Measurements from ENCODE around the gene LTBP2.

LTBP2 gene

DNA sequence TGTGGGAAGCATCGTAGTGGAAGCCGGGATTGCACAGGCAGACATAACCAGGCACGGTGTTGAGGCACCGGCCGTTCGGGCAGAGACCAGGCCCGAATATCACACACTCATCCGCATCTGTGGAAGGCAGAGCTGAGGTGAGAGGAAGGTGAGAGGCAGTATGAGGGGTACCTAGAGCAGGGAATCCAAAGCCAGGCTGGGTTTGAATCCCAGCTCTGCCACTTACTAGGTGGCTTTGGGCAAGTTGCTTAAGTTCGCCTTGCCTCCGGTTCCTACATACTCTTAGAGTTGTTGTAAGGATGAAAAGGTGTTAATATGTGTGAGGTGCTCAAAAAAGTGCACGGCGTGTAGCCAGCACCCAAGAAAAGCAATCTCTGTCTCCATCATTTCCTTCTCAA, 108.1 kb downstream of the LTBP2 start:
- no peak for DNase-seq

- DNase-seq, result no peak
These were observed 108.6 kb downstream of the LTBP2 start for GRCh38 chr14:74503291-74503937.

- DNase-seq, result no peak
These were observed 109.6 kb downstream of the LTBP2 start for GRCh38 chr14:74502236-74503019.

DNA sequence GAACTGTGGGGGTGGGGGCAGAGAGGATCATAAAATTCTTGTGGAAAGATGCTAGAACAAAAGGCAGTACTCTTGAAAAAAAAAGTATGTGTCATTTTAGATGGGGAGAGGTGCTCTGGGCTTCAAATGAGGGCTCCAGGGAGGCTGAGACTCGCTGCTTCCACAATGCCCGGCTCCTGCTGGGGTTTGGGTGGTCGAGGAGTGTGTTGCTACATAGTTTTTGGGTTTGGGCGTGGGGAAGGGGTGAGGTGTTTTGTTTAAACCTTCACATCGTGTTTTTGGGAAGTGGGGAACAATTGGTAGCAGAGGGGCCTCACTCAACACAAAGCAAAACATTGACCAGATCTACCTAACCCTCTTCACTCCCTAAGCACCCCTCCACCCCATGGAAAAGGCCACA, 110.3 kb downstream of the LTBP2 start:
- no peak for DNase-seq

- DNase-seq, result no peak
These were observed 110.9 kb downstream of the LTBP2 start for GRCh38 chr14:74501135-74501614.

- DNase-seq, result no peak
These were observed 111.5 kb downstream of the LTBP2 start for GRCh38 chr14:74500417-74501134.

DNA sequence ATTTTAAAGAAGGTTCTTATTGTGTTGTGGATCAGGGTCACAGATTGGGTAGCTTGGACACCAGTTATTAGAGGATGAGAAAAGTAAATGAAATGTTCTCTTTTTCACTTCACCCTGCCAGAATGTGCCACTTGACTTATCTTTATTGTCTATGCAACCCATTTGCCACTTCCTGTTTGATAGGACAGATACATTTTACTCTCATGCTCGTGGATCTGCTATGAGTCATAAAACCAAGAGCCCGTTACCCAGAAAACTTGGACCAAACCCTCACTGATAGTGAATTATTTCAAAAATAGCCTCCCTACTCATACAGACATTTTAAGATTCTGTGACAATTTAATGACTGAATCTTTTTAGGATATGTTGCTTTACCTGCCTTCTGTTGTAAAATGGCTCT, 116.7 kb downstream of the LTBP2 start:
- DNase-seq, result no peak

- DNase-seq, result peak; percentile 100
These were observed 118.4 kb downstream of the LTBP2 start, which contains the start of gene ISCA2 for GRCh38 chr14:74493343-74494261. ISCA2 (plus strand) TSS chr14:74493765; CDS start chr14:74493775, 10 bp downstream.

- no peak for DNase-seq
These were observed 119.2 kb downstream of the LTBP2 start, which contains the start of gene NPC2 for GRCh38 chr14:74492776-74493342. NPC2 (minus strand) TSS chr14:74493305; CDS start chr14:74493274, 31 bp downstream.

- no peak for DNase-seq
These were observed 119.9 kb downstream of the LTBP2 start for GRCh38 chr14:74491956-74492775.

DNA sequence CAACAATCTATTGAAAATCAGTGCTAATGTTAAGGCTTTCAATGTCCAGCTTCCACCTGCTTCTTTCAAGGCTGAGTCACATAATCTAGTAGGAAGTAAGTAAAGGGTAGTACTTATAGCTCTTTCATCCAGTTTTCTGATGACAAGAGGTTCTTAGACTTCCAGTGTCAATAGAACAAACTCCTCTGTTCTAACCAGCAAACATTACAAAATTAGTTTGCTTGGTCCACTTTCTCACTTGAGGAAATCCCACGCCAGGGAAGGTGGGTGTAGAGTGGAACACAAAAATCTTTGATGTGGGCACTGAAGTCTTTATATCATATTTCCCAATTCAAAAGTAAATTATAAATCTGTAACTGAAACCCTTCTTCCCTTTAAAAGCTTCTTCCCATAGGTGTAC, 121.6 kb downstream of the LTBP2 start:
- no peak for DNase-seq

DNA sequence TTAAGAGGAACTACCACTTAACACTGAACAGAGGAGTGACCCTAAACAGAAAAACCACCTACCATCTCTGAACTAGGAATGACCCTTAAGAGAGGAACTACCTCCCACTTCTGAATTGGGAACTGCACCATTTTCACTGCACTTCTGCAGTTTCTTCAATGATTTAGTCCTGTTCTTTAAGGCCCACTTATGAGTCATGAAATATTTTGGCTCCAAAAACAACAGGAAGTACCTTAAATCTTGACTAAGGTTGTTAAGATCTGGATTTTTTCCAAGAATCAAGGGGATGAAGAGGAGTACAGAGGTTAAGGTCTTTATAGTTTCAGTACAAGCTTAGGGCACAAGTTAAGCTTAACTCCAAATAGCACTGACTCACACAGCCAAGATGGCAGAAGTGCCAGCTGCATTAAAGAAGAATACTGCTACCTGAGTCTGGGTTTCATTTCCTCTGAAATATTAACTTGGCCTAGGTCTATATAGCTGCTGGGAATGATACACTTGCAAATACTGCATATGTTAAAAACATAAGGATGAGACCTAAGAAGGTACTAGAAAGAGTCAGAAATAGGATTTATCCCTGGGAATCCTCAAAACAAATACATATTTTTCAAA, 123.1 kb downstream of the LTBP2 start:
- DNase-seq, result no peak

GRCh38 chr14:74486164-74486563, 125.9 kb downstream of the LTBP2 start:
- DNase-seq, result no peak

GRCh38 chr14:74483321-74483720, 128.7 kb downstream of the LTBP2 start:
- no peak for DNase-seq

DNA sequence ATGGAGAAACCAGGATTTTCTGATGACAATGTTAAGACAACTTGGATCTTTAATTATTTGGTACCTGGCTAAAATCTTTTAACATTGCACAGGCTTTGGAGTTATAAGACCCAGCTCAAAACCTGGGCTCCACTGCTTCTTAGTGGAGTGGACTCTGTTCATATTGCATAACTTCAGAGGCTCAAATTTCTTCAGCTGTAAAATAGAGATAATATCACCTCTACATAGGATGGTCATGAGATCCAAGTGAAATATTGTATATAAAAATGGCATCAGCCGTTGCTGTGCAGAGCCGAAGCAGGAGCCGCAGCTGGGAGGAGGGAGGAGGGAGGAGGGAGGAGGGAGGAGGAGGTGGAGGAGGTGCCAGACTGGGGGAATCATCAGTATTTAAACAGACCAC, 129.5 kb downstream of the LTBP2 start:
- no peak for DNase-seq

DNA sequence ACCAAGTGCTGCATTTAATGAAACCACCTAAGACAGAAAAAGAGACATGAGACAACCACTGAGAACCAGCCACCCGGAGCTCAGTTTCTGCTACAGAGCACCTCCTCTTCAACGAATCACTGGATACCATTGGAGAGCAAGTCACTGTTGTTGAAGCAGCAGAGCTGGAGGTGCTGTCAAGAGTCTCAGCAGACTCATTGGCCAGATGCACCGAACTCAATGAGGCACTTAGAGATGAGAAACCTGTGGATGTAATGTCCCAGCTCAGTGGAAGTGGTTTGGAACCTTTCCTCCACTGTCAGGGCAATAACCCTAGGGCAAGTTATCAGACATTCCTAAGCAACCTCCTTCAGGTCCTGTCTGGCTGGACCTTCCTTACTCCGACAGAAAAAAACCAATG, 132.0 kb downstream of the LTBP2 start:
- no peak for DNase-seq

DNA sequence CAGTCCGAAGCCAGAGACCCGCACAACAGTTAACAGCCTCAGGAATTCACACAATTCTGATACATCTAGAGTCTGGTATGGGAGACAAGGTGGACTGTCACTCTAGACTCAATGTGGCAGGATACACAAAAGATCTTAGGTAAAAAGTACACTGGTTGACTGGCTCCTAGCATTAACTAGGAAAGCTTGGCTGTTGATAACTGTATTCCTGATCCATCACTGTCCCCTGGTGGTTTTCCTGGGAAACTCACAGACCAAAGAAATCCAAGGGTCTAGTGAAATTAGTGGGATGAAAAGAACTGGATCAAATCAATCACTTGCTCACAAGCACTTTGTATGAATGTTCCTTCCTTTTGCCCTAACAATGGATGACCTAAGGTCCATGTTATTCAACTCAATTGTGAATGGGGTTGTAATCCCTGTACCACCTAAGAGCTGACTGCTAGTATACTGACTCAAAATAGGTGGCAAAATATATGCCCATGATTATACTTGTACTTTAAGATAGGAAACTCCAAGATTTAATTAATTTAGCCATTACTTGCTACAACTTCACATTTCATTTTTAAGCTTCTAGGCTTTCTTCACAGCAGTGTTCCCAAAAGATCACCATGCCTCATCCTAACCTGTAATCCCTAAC, 132.9 kb downstream of the LTBP2 start:
- no peak for DNase-seq

- DNase-seq, result no peak
These were observed 135.4 kb downstream of the LTBP2 start for GRCh38 chr14:74476607-74477006.

GRCh38 chr14:74476107-74476506, 135.9 kb downstream of the LTBP2 start:
- no peak for DNase-seq

DNA sequence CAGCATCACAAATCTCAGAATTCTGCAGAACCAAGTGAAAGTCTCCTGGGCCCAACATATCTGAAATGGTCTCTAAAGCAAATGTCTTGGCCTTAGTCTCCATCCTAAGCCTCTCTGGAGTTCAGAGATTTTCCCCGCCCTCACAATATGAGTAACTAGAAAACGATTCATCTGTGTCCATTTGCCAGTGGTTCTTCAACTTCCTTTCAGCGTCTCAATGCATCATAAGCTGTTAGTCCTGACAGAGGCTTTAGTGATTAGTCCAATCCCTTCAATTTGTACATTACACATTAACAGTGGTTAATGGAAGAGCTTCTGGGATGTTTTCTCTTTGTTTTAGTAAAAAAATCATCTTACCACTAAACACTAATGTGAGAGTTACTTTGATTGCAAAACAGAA, 136.4 kb downstream of the LTBP2 start:
- DNase-seq, result no peak

Measured in effector CD8-positive, alpha-beta T cell (primary cell).